Lower leg skin (tissue), 4 donors: ENCODE results near the gene PROZ. TPM values are rescaled to one million over a fixed set of nuclear protein-coding genes. Genes with fewer than 3 reads are reported as not detected.

Experiments
- DNase-seq, 2 donors: peaks; one replicate each; pipeline ENCODE4 v3.0.0-alpha.2; 2019; ENCODE audit warnings: low spot score in 2 of 2
- H3K4me3 ChIP-seq: fragments of 200-600 bp; sonication (generic); 2 replicates; pipeline ENCODE4 v1.5.1; 2017; ENCODE audit warnings: mild to moderate bottlenecking, low read depth; ENCODE audit not compliant: poor library complexity, severe bottlenecking
- POLR2A ChIP-seq, 2 donors: fragments of 450-650 bp; IDR thresholded peaks; one replicate each; pipeline ENCODE4 v1.6.1; 2016 to 2017; ENCODE audit warnings: antibody characterized with exemption in 2 of 2, mild to moderate bottlenecking in 1 of 2, moderate library complexity in 1 of 2
- WGBS, 2 donors: methylation state at CpG; one replicate each; pipeline ENCODE4 v1.1.5; 2018; 5-methylcytosine and 5-hydroxymethylcytosine counted together
- intact Hi-C: fragments of 100-400 bp; cut with DNase I; formaldehyde crosslinking; loops from one replicate; pipeline ENCODE4 v1.15.0; 2023; ENCODE audit warnings: low total_unique reads
- total RNA-seq, 4 donors: library from RNA; depleted of rRNA; stranded (reverse); fragments of >200 nt; gene quantifications; one replicate each; pipeline ENCODE4 v1.1.0, GENCODE V29; 2016
- TF ChIP-seq, protein P1 (sequence below), 3 donors: fragments of 450-650 bp; IDR thresholded peaks; one replicate each; pipeline ENCODE4 v1.5.1; 2016; ENCODE audit warnings: antibody characterized with exemption in 3 of 3, mild to moderate bottlenecking in 3 of 3, moderate library complexity in 2 of 3

PROZ gene
- total RNA-seq, 4 donors from 2014 or later: not detected

DNA sequence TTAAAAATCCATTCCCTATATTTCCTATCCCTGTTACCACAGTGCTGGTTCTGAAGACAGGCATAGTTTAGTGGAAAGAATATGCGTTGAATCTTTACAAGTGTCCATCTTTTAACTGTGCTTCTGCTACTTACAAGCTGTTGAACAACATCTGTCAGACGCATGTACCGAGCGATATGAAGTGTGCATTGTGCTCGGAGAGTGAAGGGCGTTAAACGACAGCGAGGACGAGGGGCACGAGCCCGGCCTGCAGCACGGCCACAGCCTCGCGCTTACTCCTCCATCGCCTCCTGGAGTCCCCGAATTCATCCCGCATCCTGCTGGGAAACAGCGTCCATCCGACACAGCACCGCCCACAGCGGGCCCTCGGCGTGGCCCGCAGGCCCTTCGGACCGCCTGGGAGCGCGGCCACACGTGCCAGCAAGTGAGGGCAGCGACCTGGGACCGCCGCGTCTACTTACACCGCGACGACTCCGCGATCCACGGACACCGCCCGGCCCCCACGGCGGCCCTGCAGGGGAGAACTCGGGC is 49.5 kb downstream of the PROZ start:
- DNase-seq: no peak
- intact Hi-C loops: loop anchor here (10.0 kb wide), 1 partner anchor 157 kb away; the partner anchor contains the start of gene GRTP1
- TF ChIP-seq, protein P1, sequence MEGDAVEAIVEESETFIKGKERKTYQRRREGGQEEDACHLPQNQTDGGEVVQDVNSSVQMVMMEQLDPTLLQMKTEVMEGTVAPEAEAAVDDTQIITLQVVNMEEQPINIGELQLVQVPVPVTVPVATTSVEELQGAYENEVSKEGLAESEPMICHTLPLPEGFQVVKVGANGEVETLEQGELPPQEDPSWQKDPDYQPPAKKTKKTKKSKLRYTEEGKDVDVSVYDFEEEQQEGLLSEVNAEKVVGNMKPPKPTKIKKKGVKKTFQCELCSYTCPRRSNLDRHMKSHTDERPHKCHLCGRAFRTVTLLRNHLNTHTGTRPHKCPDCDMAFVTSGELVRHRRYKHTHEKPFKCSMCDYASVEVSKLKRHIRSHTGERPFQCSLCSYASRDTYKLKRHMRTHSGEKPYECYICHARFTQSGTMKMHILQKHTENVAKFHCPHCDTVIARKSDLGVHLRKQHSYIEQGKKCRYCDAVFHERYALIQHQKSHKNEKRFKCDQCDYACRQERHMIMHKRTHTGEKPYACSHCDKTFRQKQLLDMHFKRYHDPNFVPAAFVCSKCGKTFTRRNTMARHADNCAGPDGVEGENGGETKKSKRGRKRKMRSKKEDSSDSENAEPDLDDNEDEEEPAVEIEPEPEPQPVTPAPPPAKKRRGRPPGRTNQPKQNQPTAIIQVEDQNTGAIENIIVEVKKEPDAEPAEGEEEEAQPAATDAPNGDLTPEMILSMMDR (IDR thresholded peaks at IDR 0.05): no peak
- TF ChIP-seq POLR2A (IDR thresholded peaks at IDR 0.05): no peak
- WGBS, 2 donors: 0 to 1% methylated on average over 36 to 44 of the region's 44 CpGs
- H3K4me3 ChIP-seq: peak overlapping the region; percentile 93

GRCh38 chr13:113208421-113209335 is 50.2 kb downstream of the PROZ start, which contains the start of gene PCID2:
Gene PCID2 (minus strand): TSS chr13:113208669. CDS start chr13:113208634, 35 bp downstream.
- intact Hi-C loops: loop anchor here (10.0 kb wide), 1 partner anchor 156 kb away; the partner anchor contains the start of gene GRTP1
- TF ChIP-seq, protein P1 (IDR thresholded peaks at IDR 0.05): no peak
- no peak for TF ChIP-seq POLR2A (IDR thresholded peaks at IDR 0.05)
- peak within 1 kb of the TSS; percentile 93 for H3K4me3 ChIP-seq
- 0 to 1% methylated on average over 51 to 56 of the region's 103 CpGs for WGBS, 2 donors
- peak; percentile 82 to 97 for DNase-seq

- peak within 1 kb of the TSS; percentile 93 for H3K4me3 ChIP-seq
- TF ChIP-seq, protein P1 (IDR thresholded peaks at IDR 0.05): no peak
- TF ChIP-seq POLR2A (IDR thresholded peaks at IDR 0.05): no peak
- intact Hi-C loops: loop anchor here (10.0 kb wide), 1 partner anchor 155 kb away; the partner anchor contains the start of gene GRTP1
- 0% methylated on average over 2 to 33 of the region's 66 CpGs for WGBS, 2 donors
- peak; percentile 72 to 96 for DNase-seq
Measured at GRCh38 chr13:113209336-113209758, 50.9 kb downstream of the PROZ start, which contains the start of gene CUL4A. Gene CUL4A (plus strand): TSS chr13:113209613. CDS start chr13:113209628, 15 bp downstream.

DNA sequence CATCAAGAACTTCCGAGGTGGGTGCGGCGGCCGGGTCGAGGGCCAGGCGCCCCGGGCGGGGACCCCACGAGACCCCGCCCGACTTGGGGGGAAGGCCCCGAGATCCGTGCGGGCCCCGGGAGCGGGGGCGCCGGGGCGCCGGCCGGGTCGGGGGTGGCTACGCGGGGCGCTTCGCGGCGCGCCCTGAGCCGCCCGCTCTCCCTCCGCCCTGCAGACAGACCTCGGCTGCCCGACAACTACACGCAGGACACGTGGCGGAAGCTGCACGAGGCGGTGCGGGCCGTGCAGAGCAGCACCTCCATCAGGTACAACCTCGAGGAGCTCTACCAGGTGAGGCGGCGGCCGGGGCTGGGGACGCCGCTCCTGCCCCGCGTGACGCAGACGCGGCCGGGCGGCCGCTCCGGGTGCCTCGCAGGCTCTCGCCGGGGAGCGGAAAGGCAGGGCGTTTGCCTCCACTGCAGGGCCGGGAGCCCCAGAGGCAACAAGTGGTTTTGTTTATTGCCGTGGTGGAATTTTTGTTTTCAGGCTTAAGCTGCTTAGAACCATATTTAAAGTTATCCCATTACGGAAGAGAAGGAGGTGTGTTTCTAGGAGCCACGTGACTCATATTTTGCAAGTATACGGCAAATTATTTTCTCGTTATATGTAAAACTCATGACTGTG is 51.4 kb downstream of the PROZ start:
- 0% methylated on average over 27 to 32 of the region's 67 CpGs for whole genome bisulfite sequencing, 2 donors
- intact Hi-C loops: loop anchor here (10.0 kb wide), 1 partner anchor 155 kb away; the partner anchor contains the start of gene GRTP1
- H3K4me3 ChIP-seq: peak overlapping the region; percentile 74
- peak; percentile 43 to 93 for DNase-seq
- TF ChIP-seq POLR2A (IDR thresholded peaks at IDR 0.05): no peak
- TF ChIP-seq, protein P1 (IDR thresholded peaks at IDR 0.05): no peak

DNA sequence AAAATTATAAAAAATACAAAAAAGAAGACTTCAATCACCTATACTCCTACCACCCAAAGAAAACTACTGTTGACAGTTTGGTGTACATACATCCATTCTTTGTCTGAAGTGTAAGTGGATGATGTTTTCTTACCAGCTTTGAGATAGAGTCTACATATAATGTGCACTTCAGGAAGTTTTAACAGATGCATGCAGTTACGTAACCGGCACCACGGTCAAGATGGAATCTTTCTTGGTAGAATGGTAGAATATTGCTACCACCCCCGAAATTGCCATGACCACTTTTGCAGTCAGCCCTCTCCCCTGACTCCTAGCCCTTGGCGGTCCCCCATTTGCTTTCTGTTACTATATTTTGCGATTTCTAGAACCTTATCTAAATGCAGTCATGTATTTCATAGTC is 52.4 kb downstream of the PROZ start:
- 83 to 88% methylated on average over 6 of the region's 6 CpGs for WGBS, 2 donors
- intact Hi-C loops: no loop called here
- no peak for DNase-seq
- no peak overlapping the region for H3K4me3 ChIP-seq
- no peak for TF ChIP-seq POLR2A (IDR thresholded peaks at IDR 0.05)
- TF ChIP-seq, protein P1 (IDR thresholded peaks at IDR 0.05): no peak
